T-helper 22 cell (primary cell): Measurements from ENCODE around the gene EED.
"Not testable (repeated sequence)": the region's sequence is repeated elsewhere in the genome, so short reads cannot be mapped to it uniquely, and the experiment has no call there.

ENCODE experiments used
- DNase-seq: peaks from one replicate; pipeline ENCODE4 v3.0.0-alpha.2; 2020; ENCODE audit warnings: low read depth

The EED gene

DNA sequence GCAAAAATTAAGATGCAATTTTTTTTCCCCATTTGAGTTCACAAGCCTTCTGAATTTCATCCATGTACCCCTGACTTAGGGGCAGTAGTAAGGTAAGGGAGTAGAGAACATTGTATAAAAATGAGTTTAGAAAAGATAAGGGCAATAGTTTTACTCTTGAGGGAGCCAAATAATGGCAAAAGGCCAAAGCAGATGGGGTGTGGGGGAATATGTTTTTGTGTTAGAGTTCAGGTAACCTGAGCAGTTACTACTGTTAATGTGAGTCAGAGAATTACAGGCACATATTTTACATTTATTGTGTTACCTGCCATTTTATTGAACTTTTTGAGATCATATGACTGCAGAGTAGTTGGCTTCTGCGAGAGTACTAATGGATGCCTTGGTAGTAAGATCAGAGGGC is 3.1 kb downstream of the EED start:
- no peak for DNase-seq

GRCh38 chr11:86248609-86249008 is 4.1 kb downstream of the EED start:
- DNase-seq: no peak

DNA sequence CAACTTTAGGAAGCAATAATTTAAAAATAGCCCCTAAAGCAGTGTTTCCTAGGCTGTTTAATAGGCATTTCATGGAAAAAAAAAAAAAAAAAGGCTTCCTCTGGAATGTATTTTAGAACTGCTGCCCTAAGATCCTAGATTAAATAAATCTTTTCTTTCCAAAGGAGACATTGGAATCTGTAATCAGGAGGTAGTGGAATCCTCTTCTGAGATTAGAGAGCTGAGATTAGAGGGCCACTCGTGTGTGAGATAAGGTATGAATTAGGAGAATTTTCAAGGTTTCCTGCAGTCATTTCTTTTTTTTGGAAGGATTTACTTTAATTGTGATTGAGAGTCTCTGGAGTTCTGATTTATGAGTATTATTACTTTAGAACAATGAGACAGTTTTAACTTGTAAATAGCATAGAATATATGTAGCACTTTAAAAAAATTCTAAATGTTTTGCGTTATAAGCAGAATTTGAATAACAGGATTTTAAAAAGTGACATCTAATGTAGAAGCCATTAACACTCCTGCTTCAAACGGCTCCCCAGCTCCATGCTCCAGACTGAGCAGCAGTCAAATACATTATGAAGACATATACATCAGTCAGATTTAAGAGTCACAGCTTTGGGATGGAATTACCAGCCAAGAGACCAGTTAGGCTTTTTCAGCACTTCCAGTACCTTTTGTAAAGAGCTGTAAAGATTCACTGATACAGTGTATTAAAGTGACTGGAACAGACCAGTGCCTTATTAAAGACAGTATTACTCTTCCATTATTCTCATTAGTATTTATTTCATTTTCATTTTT is 5.0 kb downstream of the EED start:
- DNase-seq: no peak

- DNase-seq: no peak
Observed at GRCh38 chr11:86251345-86251744, 6.8 kb downstream of the EED start.

DNA sequence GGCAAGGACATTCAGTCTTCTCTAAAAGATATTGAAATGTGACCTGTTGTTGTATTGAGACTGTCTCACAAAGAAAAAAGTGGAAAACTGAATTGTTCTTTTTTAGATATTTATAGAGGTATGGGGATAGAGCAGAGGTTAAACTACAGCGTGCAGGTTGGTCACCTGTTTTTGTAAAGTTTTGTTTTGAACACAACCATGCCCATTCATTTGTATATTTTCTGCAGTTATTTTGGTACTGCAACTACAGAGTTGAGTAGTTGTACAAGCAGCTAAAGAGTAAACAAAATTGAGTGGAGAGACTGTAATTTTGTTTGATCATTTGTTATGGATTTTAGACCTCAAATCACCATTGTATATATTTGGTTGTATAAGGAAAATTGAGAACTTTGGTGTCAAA is 11.3 kb downstream of the EED start:
- no peak for DNase-seq

DNA sequence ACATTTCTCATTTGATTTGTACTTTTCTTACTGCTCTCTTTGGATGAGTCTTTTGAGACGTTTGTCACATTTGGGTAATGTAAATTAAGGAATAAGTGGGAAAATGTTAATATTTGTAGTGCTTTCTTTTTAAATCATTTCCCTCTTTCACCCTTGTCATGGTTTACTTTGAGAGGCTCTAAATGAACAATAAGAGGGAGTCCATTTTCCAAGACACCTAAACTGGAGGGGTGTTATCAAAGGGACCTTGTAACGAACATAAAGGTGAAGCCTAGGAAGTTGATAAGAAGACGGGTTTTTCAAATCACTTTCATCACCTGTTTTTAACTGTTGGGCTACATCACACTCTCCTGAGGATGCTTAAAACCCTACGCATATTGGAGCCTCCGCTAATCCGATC is 12.1 kb downstream of the EED start:
- no peak for DNase-seq

GRCh38 chr11:86257446-86257845 is 12.9 kb downstream of the EED start:
- no peak for DNase-seq

- DNase-seq: no peak
Observed at GRCh38 chr11:86259730-86260129, 15.2 kb downstream of the EED start.

- no peak for DNase-seq
Observed at GRCh38 chr11:86261328-86261727, 16.8 kb downstream of the EED start.

GRCh38 chr11:86262387-86262786 is 17.8 kb downstream of the EED start:
- no peak for DNase-seq

GRCh38 chr11:86264649-86265048 is 20.1 kb downstream of the EED start:
- DNase-seq: no peak

DNA sequence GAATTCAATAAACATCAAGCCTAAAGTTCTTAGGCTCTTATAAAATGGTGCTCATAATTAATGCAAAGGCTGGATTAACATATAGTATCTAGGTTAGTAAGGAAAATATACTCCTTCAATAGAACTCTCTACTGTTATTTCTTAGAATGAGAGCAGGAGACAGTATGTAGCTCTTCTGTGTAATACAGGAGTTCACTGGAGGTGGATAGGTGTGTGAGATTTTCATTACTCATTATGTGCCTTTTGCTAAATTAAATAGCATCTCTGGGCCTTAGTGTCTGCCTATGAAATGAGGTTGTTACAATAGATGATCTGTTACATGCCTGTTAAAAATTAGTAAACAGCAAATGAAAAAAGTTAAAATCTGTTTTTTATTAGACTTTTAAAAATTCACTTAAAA is 20.6 kb downstream of the EED start:
- no peak for DNase-seq

GRCh38 chr11:86269645-86270044 is 25.1 kb downstream of the EED start:
- DNase-seq: no peak

- no peak for DNase-seq
Observed at GRCh38 chr11:86274503-86274902, 29.9 kb downstream of the EED start.

DNA sequence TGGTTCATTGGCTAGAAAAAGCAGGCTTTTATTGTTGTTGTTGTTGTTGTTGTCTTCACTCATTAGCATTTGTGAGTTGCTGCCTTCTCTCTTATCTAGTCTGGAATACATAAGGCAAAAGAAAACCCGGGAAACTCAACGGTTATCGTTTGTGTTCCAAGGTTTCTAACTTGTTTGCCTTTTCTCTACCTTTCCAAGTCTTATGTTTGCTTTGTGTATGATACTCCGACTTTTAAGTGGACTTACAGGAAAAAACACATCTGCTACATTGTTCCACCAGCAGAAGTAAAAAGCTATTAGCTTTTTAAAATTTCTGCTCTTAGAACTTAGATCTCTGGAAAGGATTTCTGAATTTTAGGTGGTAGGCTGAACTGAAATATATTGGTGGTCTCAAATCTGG is 30.4 kb downstream of the EED start:
- no peak for DNase-seq

- DNase-seq: no peak
Observed at GRCh38 chr11:86275493-86276370, 31.2 kb downstream of the EED start.

GRCh38 chr11:86277741-86278140 is 33.2 kb downstream of the EED start:
- no peak for DNase-seq

DNA sequence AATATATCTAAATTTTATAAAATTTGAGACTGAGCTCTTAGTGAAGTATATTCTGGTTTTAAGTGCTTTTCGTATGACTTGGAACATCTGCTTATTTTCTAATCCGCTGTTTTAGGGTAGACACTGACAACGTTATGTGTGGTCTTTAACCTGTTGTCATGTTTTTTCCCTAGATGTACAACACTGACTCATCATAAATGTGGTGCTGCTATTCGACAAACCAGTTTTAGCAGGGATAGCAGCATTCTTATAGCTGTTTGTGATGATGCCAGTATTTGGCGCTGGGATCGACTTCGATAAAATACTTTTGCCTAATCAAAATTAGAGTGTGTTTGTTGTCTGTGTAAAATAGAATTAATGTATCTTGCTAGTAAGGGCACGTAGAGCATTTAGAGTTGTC is 33.7 kb downstream of the EED start:
- DNase-seq: no peak

GRCh38 chr11:86279747-86280146 is 35.2 kb downstream of the EED start:
- no peak for DNase-seq

DNA sequence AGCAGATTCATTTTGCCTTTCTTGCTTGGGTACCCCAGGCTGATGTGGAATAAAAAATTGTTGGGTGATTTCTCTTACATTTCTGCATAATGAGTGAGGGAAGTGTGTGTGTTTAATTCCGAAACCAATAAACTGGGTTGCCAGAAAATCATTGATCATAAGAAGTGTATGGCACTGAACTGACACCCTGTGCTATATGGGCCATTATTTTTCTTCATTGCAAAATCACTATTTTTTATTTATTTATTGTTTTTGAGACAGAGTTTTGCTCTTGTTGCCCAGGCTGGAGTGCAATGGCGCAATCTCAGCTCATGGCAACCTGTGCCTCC is 42.9 kb downstream of the EED start:
- no peak for DNase-seq

DNA sequence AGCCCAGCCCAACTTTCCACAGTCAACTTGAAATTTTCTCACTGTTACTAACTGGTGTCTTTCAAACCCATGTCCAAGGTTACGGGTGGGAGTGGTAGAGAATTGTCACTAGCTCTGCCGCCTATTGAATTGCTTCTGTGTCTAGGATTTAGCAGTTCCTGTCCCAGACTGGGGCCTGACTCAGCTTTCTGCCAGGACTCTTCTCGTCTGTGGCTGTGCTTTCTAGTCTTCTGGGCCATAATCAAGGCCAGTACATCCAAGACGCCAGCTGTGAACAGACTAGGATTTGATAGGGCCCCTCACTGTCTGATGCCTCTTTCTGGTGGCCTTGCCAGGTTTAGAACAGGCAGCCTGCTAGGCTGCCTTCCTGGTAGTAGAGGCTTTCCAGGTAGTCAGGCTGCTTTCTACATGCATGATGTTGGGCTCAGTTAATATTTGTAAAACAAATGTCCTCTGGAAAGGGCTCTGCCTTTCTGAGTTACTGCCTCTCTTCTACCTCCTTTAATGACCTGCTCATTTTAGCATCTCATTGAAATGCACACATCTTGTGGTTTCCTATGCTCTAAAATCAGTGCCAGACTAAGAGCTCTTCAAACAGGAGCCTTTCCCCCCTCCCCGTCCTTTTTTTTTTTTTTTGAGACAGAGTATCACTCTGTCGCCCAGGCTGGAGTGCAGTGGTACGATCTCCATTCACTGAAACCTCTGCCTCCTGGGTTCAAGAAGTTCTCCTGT is 44.4 kb downstream of the EED start:
- no peak for DNase-seq

DNA sequence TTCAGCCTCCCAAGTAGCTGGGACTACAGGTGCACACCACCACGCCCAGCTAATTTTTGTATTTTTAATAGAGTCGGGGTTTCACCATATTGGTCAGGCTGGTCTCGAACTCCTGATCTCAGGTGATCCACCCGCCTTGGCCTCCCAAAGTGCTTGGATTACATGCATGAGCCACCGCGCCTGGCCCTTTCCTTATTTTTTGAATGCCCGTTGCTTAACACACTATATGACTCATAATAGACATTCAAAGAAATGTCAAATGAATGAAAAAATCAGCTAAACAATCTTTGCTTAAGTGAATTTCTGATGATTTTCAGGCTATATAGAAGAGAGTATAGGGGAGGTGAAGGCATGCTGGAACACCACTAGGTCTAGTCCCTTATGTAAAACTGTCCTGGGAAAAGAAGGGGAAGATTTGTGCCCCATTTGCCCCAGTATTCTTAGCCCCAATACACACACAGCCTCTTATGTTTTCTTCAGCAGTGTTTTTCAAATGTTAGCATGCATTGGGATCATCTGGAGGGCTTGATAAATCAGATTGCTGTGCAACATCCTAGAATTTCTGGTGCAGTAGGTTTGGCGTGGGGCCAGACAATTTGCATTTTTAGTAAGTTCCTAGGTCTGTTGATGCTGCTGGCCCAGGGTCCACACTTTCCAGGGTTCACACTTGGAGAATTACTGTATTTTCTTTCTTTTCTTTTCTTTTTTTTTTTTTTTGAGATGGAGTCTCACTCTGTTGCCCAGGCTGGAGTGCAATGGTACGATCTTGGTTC is 45.1 kb downstream of the EED start:
- not testable (repeated sequence) for DNase-seq
